ENCODE data around the gene UNC119. TPM values are rescaled to one million over a fixed set of nuclear protein-coding genes. Genes with fewer than 3 reads are reported as not detected.

Gene UNC119
- total RNA-seq, 1 experiment from 2014 or later: 44.6 TPM

DNA sequence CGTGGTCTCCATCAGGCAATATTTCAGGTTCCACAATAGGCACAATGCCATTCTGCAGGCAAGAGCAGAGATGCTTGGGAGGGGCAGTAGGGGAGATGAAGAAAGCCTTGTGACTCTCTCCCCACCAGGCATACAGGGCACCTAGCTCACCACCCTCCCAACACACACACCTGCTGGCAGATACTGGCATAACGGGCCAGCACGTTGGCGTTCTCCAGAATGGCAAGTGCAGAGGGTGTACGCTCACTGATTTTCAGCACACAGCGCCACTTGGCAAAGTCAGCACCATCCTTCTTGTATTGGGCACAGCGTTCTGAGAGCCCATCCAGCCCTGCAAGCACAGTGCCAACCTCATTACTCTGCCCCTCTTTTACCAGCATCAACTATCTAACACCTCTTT lies 22.1 kb upstream of the UNC119 start:
- peaks cover 22% of the 10 kb centered on the region for H3K4me1 ChIP-seq (ENCODE audit: insufficient read depth, low read length, poor library complexity, severe bottlenecking)
- H3K27ac ChIP-seq (ENCODE audit: low read depth, low read length, poor library complexity, severe bottlenecking): no peak overlapping the region
- H3K9me3 ChIP-seq (ENCODE audit: low read depth, low read length, poor library complexity, severe bottlenecking): no peaks in the 10 kb centered on the region
- BruUV-seq (replicated peaks): no TSS peak
- peaks cover 28% of the 10 kb centered on the region for H3K36me3 ChIP-seq (ENCODE audit: insufficient read depth, low read length, poor library complexity, severe bottlenecking)
- DNase-seq (ENCODE audit: low spot score): no peak
- ChIA-PET CTCF (no interaction called here), POLR2A (ENCODE audit: low non-redundant PET) (no interaction called here)
- H3K27me3 ChIP-seq (replicated peaks; ENCODE audit: insufficient read depth, low read depth, low read length, poor library complexity): no peaks in the 10 kb centered on the region
- no peak overlapping the region for H3K4me3 ChIP-seq (ENCODE audit: low read depth, low read length, poor library complexity, severe bottlenecking)
- no peak for TF ChIP-seq EZH2 (IDR thresholded peaks at IDR 0.05; ENCODE audit: borderline replicate concordance, low read depth, low read length, poor library complexity, severe bottlenecking)
- TF ChIP-seq, protein P1, sequence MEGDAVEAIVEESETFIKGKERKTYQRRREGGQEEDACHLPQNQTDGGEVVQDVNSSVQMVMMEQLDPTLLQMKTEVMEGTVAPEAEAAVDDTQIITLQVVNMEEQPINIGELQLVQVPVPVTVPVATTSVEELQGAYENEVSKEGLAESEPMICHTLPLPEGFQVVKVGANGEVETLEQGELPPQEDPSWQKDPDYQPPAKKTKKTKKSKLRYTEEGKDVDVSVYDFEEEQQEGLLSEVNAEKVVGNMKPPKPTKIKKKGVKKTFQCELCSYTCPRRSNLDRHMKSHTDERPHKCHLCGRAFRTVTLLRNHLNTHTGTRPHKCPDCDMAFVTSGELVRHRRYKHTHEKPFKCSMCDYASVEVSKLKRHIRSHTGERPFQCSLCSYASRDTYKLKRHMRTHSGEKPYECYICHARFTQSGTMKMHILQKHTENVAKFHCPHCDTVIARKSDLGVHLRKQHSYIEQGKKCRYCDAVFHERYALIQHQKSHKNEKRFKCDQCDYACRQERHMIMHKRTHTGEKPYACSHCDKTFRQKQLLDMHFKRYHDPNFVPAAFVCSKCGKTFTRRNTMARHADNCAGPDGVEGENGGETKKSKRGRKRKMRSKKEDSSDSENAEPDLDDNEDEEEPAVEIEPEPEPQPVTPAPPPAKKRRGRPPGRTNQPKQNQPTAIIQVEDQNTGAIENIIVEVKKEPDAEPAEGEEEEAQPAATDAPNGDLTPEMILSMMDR (conservative IDR thresholded peaks at IDR 0.05; ENCODE audit: low read depth, low read length): no peak
- intact Hi-C loops (cut with micrococcal nuclease; ENCODE audit: unreplicated experiment): no loop called here

DNA sequence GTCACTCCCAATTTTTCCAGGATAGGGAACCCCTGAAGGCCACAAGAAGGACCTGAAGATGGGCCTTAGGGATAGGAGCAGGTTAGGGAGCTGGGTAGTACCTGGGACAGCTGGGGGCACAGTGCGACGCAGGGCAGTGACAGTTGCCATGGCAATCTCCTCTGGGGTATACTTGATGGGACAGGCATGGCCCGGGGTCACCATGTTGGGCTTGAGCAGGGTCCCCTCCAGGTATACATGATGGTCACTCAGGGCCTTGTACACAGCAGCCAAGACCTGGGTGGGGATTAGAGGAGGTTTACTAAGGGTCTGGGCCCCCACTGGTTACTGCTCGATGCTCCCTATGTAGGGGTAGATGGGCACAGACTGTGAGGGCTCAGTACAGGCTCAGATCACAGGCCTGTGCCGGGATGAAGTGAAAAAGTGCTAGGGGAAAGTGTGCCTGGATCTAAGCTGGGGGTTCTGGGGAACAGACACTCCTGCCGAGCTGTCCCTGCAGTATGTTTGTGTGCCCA lies 21.6 kb upstream of the UNC119 start:
- Histone ChIP-seq H3K36me3 (ENCODE audit: insufficient read depth, low read length, poor library complexity, severe bottlenecking) (peaks cover 23% of the 10 kb centered on the region), H3K4me3 (ENCODE audit: low read depth, low read length, poor library complexity, severe bottlenecking) (no peak overlapping the region), H3K9me3 (ENCODE audit: low read depth, low read length, poor library complexity, severe bottlenecking) (no peaks in the 10 kb centered on the region), H3K27ac (ENCODE audit: low read depth, low read length, poor library complexity, severe bottlenecking) (no peak overlapping the region), H3K4me1 (ENCODE audit: insufficient read depth, low read length, poor library complexity, severe bottlenecking) (peaks cover 22% of the 10 kb centered on the region), H3K27me3 (replicated peaks; ENCODE audit: insufficient read depth, low read depth, low read length, poor library complexity) (no peaks in the 10 kb centered on the region)
- intact Hi-C loops (cut with micrococcal nuclease; ENCODE audit: unreplicated experiment): no loop called here
- CTCF ChIA-PET: no interaction called here
- POLR2A ChIA-PET (ENCODE audit: low non-redundant PET): no interaction called here
- DNase-seq (ENCODE audit: low spot score): no peak
- no TSS peak for BruUV-seq (replicated peaks)
- TF ChIP-seq EZH2 (IDR thresholded peaks at IDR 0.05; ENCODE audit: borderline replicate concordance, low read depth, low read length, poor library complexity, severe bottlenecking): no peak
- TF ChIP-seq, protein P1 (conservative IDR thresholded peaks at IDR 0.05; ENCODE audit: low read depth, low read length): no peak

DNA sequence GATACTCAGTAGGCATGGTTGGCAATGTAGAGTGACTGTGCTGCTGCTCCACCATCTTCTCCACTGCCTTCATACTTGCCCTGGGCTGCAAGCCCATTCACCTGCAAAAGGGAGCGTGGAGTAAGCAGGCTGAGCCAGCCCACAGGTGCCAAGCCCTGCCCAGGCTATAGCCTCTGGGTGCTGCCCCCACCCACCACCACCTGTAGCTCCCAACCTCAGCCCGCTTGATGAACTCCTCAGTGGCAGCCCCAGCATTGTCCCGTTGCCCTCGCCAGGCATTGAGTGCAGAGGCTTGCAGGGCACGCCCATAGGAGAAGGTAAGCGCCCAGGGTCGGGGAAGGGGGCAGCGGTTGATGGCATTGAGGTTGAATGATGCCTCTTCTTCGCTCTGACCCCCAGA lies 21.1 kb upstream of the UNC119 start:
- POLR2A ChIA-PET (ENCODE audit: low non-redundant PET): interaction anchor here (0.5 kb wide), 1 partner anchor 15 kb away, joined by 3 read pairs; no protein-coding TSS in a partner anchor
- H3K27me3 ChIP-seq (replicated peaks; ENCODE audit: insufficient read depth, low read depth, low read length, poor library complexity): no peaks in the 10 kb centered on the region
- H3K27ac ChIP-seq (ENCODE audit: low read depth, low read length, poor library complexity, severe bottlenecking): no peak overlapping the region
- H3K9me3 ChIP-seq (ENCODE audit: low read depth, low read length, poor library complexity, severe bottlenecking): no peaks in the 10 kb centered on the region
- intact Hi-C loops (cut with micrococcal nuclease; ENCODE audit: unreplicated experiment): no loop called here
- no peak for DNase-seq (ENCODE audit: low spot score)
- no peak overlapping the region for H3K4me3 ChIP-seq (ENCODE audit: low read depth, low read length, poor library complexity, severe bottlenecking)
- TF ChIP-seq, protein P1 (conservative IDR thresholded peaks at IDR 0.05; ENCODE audit: low read depth, low read length): no peak
- TF ChIP-seq EZH2 (IDR thresholded peaks at IDR 0.05; ENCODE audit: borderline replicate concordance, low read depth, low read length, poor library complexity, severe bottlenecking): no peak
- peaks cover 22% of the 10 kb centered on the region for H3K4me1 ChIP-seq (ENCODE audit: insufficient read depth, low read length, poor library complexity, severe bottlenecking)
- CTCF ChIA-PET: no interaction called here
- H3K36me3 ChIP-seq (ENCODE audit: insufficient read depth, low read length, poor library complexity, severe bottlenecking): peaks cover 18% of the 10 kb centered on the region
- BruUV-seq (replicated peaks): no TSS peak
